Left lung (tissue), 10 donors: ENCODE measurements around the gene LSM4. TPM values are rescaled to one million over a fixed set of nuclear protein-coding genes. Genes with fewer than 3 reads are reported as not detected.

ENCODE experiments used
- ATAC-seq: fragments of 200-7000 bp; cut with Tn5 transposase; one replicate; pipeline ENCODE4 v1.9.1; 2020; ENCODE audit warnings: moderate library complexity
- DNase-seq, 4 donors: peaks; one replicate each; pipeline ENCODE4 v3.0.0-alpha.2; 2013 to 2020
- H3K27ac ChIP-seq, 2 donors: fragments of 200-600 bp; sonication (generic) in 1 of 2; one replicate each; pipeline versions ENCODE4 v1.5.0 to v1.8.0; 2020 to 2021
- H3K27me3 ChIP-seq, 2 donors: fragments of 200-600 bp; sonication (generic) in 1 of 2; one replicate each; pipeline versions ENCODE4 v1.5.0 to v1.8.0; 2020 to 2021
- H3K36me3 ChIP-seq, 2 donors: fragments of 200-600 bp; sonication (generic) in 1 of 2; one replicate each; pipeline versions ENCODE4 v1.5.0 to v1.8.0; 2020 to 2021
- H3K4me1 ChIP-seq, 2 donors: fragments of 200-600 bp; one replicate each; pipeline ENCODE4 v1.8.0; 2021
- H3K4me3 ChIP-seq, 2 donors: fragments of 200-600 bp; sonication (generic) in 1 of 2; one replicate each; pipeline versions ENCODE4 v1.5.0 to v1.8.0; 2020 to 2021; ENCODE audit warnings: mild to moderate bottlenecking in 1 of 2
- H3K9me3 ChIP-seq, 2 donors: fragments of 200-600 bp; sonication (generic) in 1 of 2; one replicate each; pipeline versions ENCODE4 v1.5.0 to v1.8.0; 2020 to 2021
- intact Hi-C, 2 donors: fragments of 100-400 bp; cut with DNase I; formaldehyde crosslinking; loops; one replicate each; pipeline versions ENCODE4 v1.11.2 to v1.14.2; 2022
- polyA plus RNA-seq, 6 donors: library from polyadenylated mRNA; unstranded; fragments of 120-200 nt; gene quantifications; one replicate each; pipeline ENCODE4 v1.2.1, GENCODE V29; 2013; ENCODE audit not compliant: insufficient read length in 6 of 6
- total RNA-seq, 2 donors: library from RNA; stranded (reverse); fragmentation: NEBNext Ultra II Directional; extraction: Animal tissue kit (Norgen Biotek cat#: 25700); gene quantifications; one replicate each; pipeline ENCODE4 v1.2.1, GENCODE V29; 2021
- TF ChIP-seq, protein P1 (sequence below), 2 donors: fragments of 200-600 bp; sonication (generic) in 1 of 2; IDR thresholded peaks; one replicate each; pipeline versions ENCODE4 v1.5.0 to v1.8.0; 2021; ENCODE audit warnings: antibody characterized with exemption in 2 of 2
- donor health status: DM: no; HTN: yes; CAD: no.
- donor health status: DM: no; HTN: no; CAD: no.

Gene LSM4
- total and polyA plus RNA-seq, 8 donors, result 72.7 to 121 (median 84.8) TPM

DNA sequence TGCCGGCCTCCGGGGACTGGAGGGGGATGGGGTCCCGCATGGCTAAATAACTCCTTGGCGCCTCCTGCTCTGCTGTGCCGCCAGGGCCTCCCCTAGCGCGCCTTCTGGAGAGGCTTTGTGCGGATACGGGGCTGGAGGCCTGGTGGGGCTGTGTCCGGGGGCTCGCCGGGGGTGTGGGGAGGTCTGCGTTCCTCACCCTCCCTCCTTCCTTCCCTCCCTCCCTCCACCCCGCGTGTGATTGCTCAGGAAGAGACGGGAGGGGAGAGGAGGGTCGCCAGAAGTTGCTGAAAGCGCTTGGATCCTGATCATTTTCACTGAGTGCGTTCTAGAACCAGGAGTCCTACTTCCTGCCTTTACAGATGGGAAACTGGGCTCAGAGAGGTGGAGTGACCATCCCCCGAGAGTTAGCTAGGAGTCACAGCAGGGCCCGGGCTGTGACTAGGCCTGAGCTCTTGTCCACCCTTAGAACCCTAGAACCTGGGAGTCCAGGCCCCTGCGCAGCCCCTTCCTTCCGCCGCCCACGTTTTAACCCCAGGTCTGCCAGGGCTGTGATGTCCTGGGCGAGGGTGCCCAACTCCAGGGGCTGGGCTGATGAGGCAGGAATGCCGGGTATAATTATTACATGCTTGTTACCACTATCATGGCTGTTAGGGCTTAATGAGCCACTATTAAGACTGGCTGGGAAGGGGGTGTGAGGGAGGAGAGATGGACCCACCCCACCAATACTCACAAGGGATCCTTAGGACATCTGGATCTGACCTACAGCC, 40.7 kb downstream of the LSM4 start:
- Histone ChIP-seq H3K9me3 (no peaks in the 10 kb centered on the region), H3K36me3 (peaks cover 0 to 15% of the 10 kb centered on the region in 2 donors), H3K27me3 (no peaks in the 10 kb centered on the region), H3K4me3 (peak overlapping the region; percentile 35 to 42), H3K27ac (peak overlapping the region; percentile 99 to 100), H3K4me1 (peaks cover 28 to 36% of the 10 kb centered on the region in 2 donors)
- DNase-seq (peak in 3 of 4 donors; percentile 81 to 96 (median 88)), ATAC-seq (peak; percentile 4)
- TF ChIP-seq, protein P1, sequence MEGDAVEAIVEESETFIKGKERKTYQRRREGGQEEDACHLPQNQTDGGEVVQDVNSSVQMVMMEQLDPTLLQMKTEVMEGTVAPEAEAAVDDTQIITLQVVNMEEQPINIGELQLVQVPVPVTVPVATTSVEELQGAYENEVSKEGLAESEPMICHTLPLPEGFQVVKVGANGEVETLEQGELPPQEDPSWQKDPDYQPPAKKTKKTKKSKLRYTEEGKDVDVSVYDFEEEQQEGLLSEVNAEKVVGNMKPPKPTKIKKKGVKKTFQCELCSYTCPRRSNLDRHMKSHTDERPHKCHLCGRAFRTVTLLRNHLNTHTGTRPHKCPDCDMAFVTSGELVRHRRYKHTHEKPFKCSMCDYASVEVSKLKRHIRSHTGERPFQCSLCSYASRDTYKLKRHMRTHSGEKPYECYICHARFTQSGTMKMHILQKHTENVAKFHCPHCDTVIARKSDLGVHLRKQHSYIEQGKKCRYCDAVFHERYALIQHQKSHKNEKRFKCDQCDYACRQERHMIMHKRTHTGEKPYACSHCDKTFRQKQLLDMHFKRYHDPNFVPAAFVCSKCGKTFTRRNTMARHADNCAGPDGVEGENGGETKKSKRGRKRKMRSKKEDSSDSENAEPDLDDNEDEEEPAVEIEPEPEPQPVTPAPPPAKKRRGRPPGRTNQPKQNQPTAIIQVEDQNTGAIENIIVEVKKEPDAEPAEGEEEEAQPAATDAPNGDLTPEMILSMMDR (IDR thresholded peaks at IDR 0.05), result no peak
- intact Hi-C loops, result no loop called here

DNA sequence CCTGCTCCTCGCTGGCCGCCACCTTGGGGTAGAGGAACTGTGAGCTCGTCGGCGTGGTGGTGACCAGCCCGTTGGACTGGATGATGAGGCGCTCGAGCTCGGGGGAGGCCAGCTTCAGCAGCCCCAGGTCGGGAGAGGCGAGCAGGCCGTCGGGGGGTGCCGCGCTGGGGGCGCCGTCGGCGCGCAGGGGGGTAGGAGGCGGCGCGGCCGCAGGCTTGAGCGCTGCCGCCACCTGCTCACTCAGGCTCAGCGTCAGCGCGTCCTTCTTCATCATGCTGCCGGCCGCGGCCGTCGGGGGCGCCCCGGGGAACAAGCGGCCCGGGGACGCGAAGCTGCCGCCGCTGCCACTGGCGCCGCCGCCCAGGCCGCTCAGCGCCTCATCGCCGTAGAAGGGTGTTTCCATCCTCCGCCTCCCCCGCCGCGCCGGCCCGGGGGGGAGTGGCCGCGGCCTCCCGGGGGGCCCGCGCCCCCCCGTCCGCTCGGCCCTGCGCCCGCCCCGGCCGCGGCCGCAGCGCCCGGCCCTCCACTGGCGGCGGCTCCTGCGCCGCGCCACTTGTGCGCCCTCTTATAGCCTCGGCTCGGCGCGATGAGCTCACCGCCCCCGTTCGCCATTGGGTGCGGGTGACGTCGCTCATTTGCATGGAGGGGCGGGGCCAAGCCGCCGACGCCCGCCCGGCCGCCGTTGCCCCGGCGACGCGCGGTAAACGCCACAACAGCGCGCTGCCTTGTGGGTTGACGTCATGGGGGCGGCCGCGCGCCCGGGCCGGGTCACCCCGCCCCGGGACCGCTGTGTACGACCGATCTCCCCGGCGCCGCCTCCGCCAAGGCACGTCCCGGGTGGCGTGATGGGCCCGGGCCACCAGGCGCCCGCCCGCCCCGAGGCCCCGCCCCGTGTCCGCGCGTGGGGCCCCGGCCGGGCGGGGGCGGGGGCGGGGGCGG, 41.5 kb downstream of the LSM4 start, which contains the start of gene JUND:
JUND (minus strand) TSS at position 541 of the 939 bp plus-strand sequence; CDS start at position 403, 138 bp downstream.
- ATAC-seq (peak; percentile 73), DNase-seq (peak; percentile 98 to 99 (median 98))
- H3K4me3 ChIP-seq, result peak within 1 kb of the TSS; percentile 89 to 94
- TF ChIP-seq, protein P1 (IDR thresholded peaks at IDR 0.05), result no peak
- no peaks in the 10 kb centered on the region for H3K27me3 ChIP-seq
- H3K36me3 ChIP-seq, result peaks cover 0 to 19% of the 10 kb centered on the region in 2 donors
- no peaks in the 10 kb centered on the region for H3K9me3 ChIP-seq
- H3K4me1 ChIP-seq, result peaks cover 29 to 44% of the 10 kb centered on the region in 2 donors
- peak within 1 kb of the TSS; percentile 100 for H3K27ac ChIP-seq
- intact Hi-C loops, result no loop called here

DNA sequence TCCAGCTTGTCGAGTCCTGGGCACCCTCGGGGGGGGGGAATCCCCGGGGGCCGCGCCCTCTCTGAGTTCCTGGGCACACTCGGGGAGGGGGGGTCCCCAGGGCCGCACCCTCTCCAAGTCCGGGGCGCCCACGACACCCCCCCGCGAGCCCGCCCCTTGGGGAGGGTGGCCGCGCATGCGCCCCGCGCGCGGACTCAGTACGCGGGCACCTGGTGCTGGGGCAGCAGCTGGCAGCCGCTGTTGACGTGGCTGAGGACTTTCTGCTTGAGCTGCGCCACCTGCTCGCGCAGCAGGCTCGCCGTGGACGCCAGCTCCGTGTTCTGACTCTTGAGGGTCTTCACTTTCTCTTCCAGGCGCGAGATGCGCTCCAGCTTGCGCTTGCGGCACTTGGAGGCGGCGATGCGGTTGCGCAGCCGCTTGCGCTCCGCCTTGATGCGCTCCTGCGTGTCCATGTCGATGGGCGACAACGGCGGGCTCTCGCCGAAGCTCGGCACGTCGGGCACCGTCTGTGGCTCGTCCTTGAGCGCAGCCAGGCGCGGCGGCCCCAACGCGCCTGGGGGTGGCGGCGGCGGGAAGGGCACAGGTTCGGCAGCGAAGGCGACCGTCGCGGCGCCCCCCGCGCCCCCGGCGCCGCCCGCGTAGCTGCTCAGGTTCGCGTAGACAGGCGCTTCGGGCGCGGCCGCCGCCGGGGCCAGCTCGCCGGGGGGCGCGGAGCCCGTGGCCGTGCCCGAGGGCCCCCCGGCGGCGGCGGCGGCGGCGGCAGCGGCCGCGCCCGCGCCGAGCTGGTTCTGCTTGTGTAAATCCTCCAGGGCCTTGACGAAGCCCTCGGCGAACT, 42.4 kb downstream of the LSM4 start:
- H3K4me3 ChIP-seq, result peak overlapping the region; percentile 89 to 94
- TF ChIP-seq, protein P1 (IDR thresholded peaks at IDR 0.05), result no peak
- DNase-seq (peak in 3 of 4 donors; percentile 85 to 95 (median 87)), ATAC-seq (peak; percentile 49)
- intact Hi-C loops, result no loop called here
- H3K4me1 ChIP-seq, result peaks cover 33 to 53% of the 10 kb centered on the region in 2 donors
- peaks cover 0 to 22% of the 10 kb centered on the region in 2 donors for H3K36me3 ChIP-seq
- H3K27me3 ChIP-seq, result no peaks in the 10 kb centered on the region
- H3K9me3 ChIP-seq, result no peaks in the 10 kb centered on the region
- peak overlapping the region; percentile 100 for H3K27ac ChIP-seq

DNA sequence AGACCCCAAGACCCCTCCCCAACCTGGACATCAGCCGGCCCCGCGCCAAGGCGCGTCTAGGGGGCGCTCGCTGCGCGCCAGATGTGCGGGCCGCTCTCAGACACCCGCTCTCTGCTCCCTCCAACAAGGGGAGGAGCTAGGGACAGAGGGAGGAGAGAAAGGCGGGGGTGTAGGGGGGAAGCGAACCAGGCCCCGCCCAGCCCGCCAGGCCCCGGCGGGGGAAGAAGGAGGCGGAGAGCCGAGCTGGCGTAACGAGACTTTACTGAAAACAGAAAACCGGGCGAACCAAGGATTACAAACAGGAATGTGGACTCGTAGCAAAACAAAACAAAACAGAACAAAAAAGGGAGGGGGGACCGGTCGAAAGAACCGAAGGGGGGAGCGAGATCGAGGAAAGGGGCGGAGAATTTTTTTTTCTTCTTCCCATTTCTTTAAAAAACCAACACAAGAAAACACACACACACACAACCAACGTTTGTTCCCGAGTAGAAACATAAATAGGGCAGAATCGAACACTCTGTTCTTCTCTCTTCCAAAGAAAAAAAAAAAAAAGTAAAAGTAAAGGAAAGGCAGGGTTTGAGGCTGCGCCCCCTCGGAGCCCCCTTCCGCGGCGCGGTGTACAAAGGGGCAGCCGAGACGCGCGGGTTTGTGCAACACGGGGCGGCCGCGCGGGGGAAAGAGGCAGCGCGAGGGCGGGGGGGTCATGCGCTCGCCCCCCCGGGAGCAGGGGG, 43.2 kb downstream of the LSM4 start:
- intact Hi-C loops, result loop anchor here in 1 of 2 donors (2.0 kb wide), 1 partner anchor 45 kb away; no protein-coding TSS in a partner anchor
- TF ChIP-seq, protein P1 (IDR thresholded peaks at IDR 0.05), result peak; percentile 71 to 83
- peak; percentile 76 for ATAC-seq

More for the DNA sequence above, 43.2 kb downstream of the LSM4 start:
- DNase-seq, result peak; percentile 93 to 97 (median 96)
- H3K9me3 ChIP-seq, result no peaks in the 10 kb centered on the region
- no peaks in the 10 kb centered on the region for H3K27me3 ChIP-seq
- peak overlapping the region; percentile 100 for H3K27ac ChIP-seq
- H3K4me1 ChIP-seq, result peaks cover 37 to 61% of the 10 kb centered on the region in 2 donors
- H3K4me3 ChIP-seq, result peak overlapping the region; percentile 89 to 94
- peaks cover 0 to 22% of the 10 kb centered on the region in 2 donors for H3K36me3 ChIP-seq
